HEK293 (cell line): ENCODE measurements around the gene JAZF1.
A peak's percentile ranks its signal among the peaks of the same experiment; 100 is the strongest.

Experiments used
- CTCF ChIA-PET: fragments of 350-600 bp; formaldehyde crosslinking; extraction: SDS; loops from one replicate; lab custom pipeline; 2021; ENCODE audit warnings: antibody characterized with exemption; lab: Yijun Ruan, JAX
- POLR2A ChIA-PET: fragments of 300-600 bp; formaldehyde crosslinking; extraction: SDS; loops from one replicate; lab custom pipeline; 2020; ENCODE audit warnings: antibody characterized with exemption, inconsistent platforms; lab: Yijun Ruan, JAX
- H3K27ac ChIP-seq: fragments of 200-500 bp; sonication (Bioruptor generic); 2 replicates; pipeline ENCODE4 v1.5.1; 2014; ENCODE audit warnings: low read depth, low read length, control low read depth, inconsistent platforms; ENCODE audit errors: extremely low read depth
- H3K36me3 ChIP-seq, 2 experiments: fragments of 200-500 bp in 1 of 2; sonication (Bioruptor generic) in 1 of 2; 1 replicate in 1 of 2; 2 replicates in 1 of 2; pipeline ENCODE4 v1.5.1; 2014 to 2017; ENCODE audit warnings: inconsistent platforms in 2 of 2, low read length in 2 of 2; ENCODE audit not compliant: control insufficient read depth in 2 of 2, insufficient read depth in 1 of 2
- H3K4me1 ChIP-seq: fragments of 200-500 bp; sonication (Bioruptor generic); 2 replicates; pipeline ENCODE4 v1.5.1; 2014; ENCODE audit warnings: mild to moderate bottlenecking, low read length, inconsistent platforms; ENCODE audit not compliant: control insufficient read depth, insufficient read depth
- H3K4me3 ChIP-seq: 2 replicates; pipeline ENCODE4 v1.5.1; 2011; ENCODE audit warnings: low read depth, mild to moderate bottlenecking, control low read depth, low read length, moderate library complexity
- H3K9me3 ChIP-seq: fragments of 200-500 bp; sonication (Bioruptor generic); 2 replicates; pipeline ENCODE4 v1.5.1; 2014; ENCODE audit warnings: low read depth, low read length, inconsistent platforms; ENCODE audit not compliant: control insufficient read depth, insufficient read depth
- BCL6B ChIP-seq: fragments of 450-650 bp; formaldehyde crosslinking; IDR thresholded peaks from 2 replicates; pipeline ENCODE4 v1.5.1; 2017; ENCODE audit warnings: missing biosample characterization, missing genetic modification characterization
- HOXC10 ChIP-seq: sonication (generic); formaldehyde crosslinking; IDR thresholded peaks from 2 replicates; pipeline ENCODE4 v1.8.1; 2023; ENCODE audit warnings: mild to moderate bottlenecking, missing genetic modification reagents
- IKZF3 ChIP-seq: fragments of 450-650 bp; IDR thresholded peaks from 2 replicates; pipeline ENCODE4 v1.5.0; 2018; ENCODE audit warnings: missing biosample characterization, mild to moderate bottlenecking, missing genetic modification characterization, moderate library complexity
- KLF1 ChIP-seq: fragments of 450-650 bp; formaldehyde crosslinking; IDR thresholded peaks from 2 replicates; pipeline ENCODE4 v1.5.1; 2016; ENCODE audit warnings: missing biosample characterization, missing genetic modification characterization
- KLF10 ChIP-seq: fragments of 450-650 bp; IDR thresholded peaks from 2 replicates; pipeline ENCODE4 v1.5.1; 2018; ENCODE audit warnings: missing biosample characterization, mild to moderate bottlenecking, missing genetic modification characterization
- KLF9 ChIP-seq: fragments of 450-650 bp; formaldehyde crosslinking; IDR thresholded peaks from 2 replicates; pipeline ENCODE4 v1.5.1; 2016; ENCODE audit warnings: missing biosample characterization, missing genetic modification characterization, low read depth
- PRDM6 ChIP-seq: fragments of 450-650 bp; formaldehyde crosslinking; IDR thresholded peaks from 2 replicates; pipeline ENCODE4 v1.5.1; 2017; ENCODE audit warnings: missing biosample characterization, missing genetic modification characterization
- ZBTB7A ChIP-seq: fragments of 450-650 bp; formaldehyde crosslinking; IDR thresholded peaks from 2 replicates; pipeline ENCODE4 v1.5.1; 2016; ENCODE audit warnings: low read depth, missing biosample characterization, missing genetic modification characterization
- ZNF112 ChIP-seq: fragments of 450-650 bp; formaldehyde crosslinking; IDR thresholded peaks from 2 replicates; pipeline ENCODE4 v1.5.0; 2017; ENCODE audit warnings: missing biosample characterization, missing genetic modification characterization
- ZNF248 ChIP-seq: fragments of 450-650 bp; formaldehyde crosslinking; IDR thresholded peaks from 2 replicates; pipeline ENCODE4 v1.5.1; 2017; ENCODE audit warnings: missing biosample characterization, missing genetic modification characterization
- ZNF324 ChIP-seq: fragments of 450-650 bp; formaldehyde crosslinking; IDR thresholded peaks from 2 replicates; pipeline ENCODE4 v1.5.1; 2016; ENCODE audit warnings: missing biosample characterization, missing genetic modification characterization
- ZNF416 ChIP-seq: fragments of 450-650 bp; formaldehyde crosslinking; IDR thresholded peaks from 2 replicates; pipeline ENCODE4 v1.5.1; 2016; ENCODE audit warnings: missing biosample characterization, missing genetic modification characterization
- ZNF654 ChIP-seq: fragments of 450-650 bp; formaldehyde crosslinking; IDR thresholded peaks from 2 replicates; pipeline ENCODE4 v1.5.1; 2016; ENCODE audit warnings: low read depth, missing biosample characterization, missing genetic modification characterization
- ZNF776 ChIP-seq: fragments of 450-650 bp; formaldehyde crosslinking; IDR thresholded peaks from 2 replicates; pipeline ENCODE4 v1.5.0; 2017; ENCODE audit warnings: missing biosample characterization, missing genetic modification characterization, borderline replicate concordance
- ZSCAN23 ChIP-seq: fragments of 450-650 bp; formaldehyde crosslinking; IDR thresholded peaks from 2 replicates; pipeline ENCODE4 v1.5.1; 2016; ENCODE audit warnings: missing biosample characterization, missing genetic modification characterization

JAZF1 gene

GRCh38 chr7:27906385-27907091 lies 274.1 kb downstream of the JAZF1 start:
- Histone ChIP-seq H3K9me3 (no peaks in the 10 kb centered on the region), H3K4me3 (no peak overlapping the region), H3K4me1 (no peaks in the 10 kb centered on the region), H3K27ac (no peak overlapping the region), H3K36me3 (no peaks in the 10 kb centered on the region)
- POLR2A ChIA-PET: no interaction called here
- CTCF ChIA-PET: interaction anchor here (0.7 to 1.1 kb wide), 2 partner anchors 14 to 74 kb away, joined by 3 to 8 read pairs; no protein-coding TSS in a partner anchor
- TF ChIP-seq ZNF654 (tag by site-specific recombination) (no peak), PRDM6 (peak; percentile 47)

- H3K4me3 ChIP-seq: no peak overlapping the region
- ChIA-PET POLR2A (no interaction called here), CTCF (interaction anchor here (0.7 kb wide), 1 partner anchor 74 kb away, joined by 3 read pairs; no protein-coding TSS in a partner anchor)
- no peak overlapping the region for H3K27ac ChIP-seq
- H3K4me1 ChIP-seq: no peaks in the 10 kb centered on the region
- no peaks in the 10 kb centered on the region for H3K36me3 ChIP-seq
- H3K9me3 ChIP-seq: no peaks in the 10 kb centered on the region
- TF ChIP-seq ZNF324 (tag by site-specific recombination): no peak
- no peak for TF ChIP-seq IKZF3 (tag by site-specific recombination)
- TF ChIP-seq, all 188 proteins: peak for 0
Observed at GRCh38 chr7:27905951-27906350, 274.6 kb downstream of the JAZF1 start.

DNA sequence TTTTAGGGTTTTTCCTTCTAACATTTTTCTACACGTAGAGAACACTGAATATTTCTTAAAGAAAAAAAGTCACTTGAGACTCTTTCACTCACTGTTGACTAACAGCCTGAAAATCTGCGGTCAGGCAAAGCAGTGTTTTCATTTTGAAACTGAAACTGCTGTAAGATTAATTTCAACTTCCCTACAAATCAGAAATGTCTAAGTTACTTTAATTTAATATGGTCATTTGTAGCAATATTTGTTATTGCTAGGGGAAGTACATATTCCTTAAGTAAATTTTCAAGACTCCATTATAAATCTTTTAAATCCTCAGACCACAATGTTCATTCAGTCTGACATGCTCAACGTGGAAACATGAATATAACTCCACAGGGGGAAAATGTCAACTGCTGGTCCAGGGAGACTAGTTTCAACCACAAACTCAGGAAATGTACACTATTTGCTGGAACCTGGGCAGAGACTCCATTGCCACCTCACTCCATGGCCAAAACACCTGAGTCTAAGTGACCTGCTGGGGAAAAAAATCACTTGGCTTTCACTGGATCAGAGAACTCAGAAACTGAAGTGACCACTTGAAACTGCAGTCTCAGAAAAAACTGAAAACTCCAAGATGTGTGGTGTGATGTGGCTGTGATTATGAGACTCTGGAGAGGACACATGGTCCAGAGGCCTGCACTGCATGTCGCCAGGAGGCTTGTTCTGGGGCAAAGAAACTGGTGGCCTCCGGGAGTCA lies 279.4 kb downstream of the JAZF1 start:
- ChIA-PET CTCF (interaction anchor here (0.6 kb wide), 1 partner anchor 11 kb away, joined by 3 read pairs; no protein-coding TSS in a partner anchor), POLR2A (no interaction called here)
- H3K36me3 ChIP-seq: no peaks in the 10 kb centered on the region
- no peak overlapping the region for H3K27ac ChIP-seq
- H3K4me3 ChIP-seq: no peak overlapping the region
- H3K4me1 ChIP-seq: 0 out of 2 replicates have a peak, but pooled peaks cover 4% of the 10 kb centered on the region
- TF ChIP-seq ZNF112 (no peak), ZSCAN23 (no peak), ZNF776 (tag by site-specific recombination) (no peak), HOXC10 (CRISPR knock-in tag) (no peak), ZNF416 (tag by site-specific recombination) (no peak), ZBTB7A (no peak)
- no peaks in the 10 kb centered on the region for H3K9me3 ChIP-seq

- TF ChIP-seq KLF9: no peak
- no peak for TF ChIP-seq BCL6B
- TF ChIP-seq KLF10 (tag by site-specific recombination): no peak
- no peak for TF ChIP-seq ZNF248
- TF ChIP-seq KLF1 (tag by site-specific recombination): no peak
- TF ChIP-seq, all 188 proteins: peak for 0
- ChIA-PET POLR2A (no interaction called here), CTCF (interaction anchor here (1.2 kb wide), 1 partner anchor 21 kb away, joined by 7 read pairs; no protein-coding TSS in a partner anchor)
- Histone ChIP-seq H3K36me3 (no peaks in the 10 kb centered on the region), H3K27ac (no peak overlapping the region), H3K4me3 (no peak overlapping the region), H3K4me1 (0 out of 2 replicates have a peak, but pooled peaks cover 4% of the 10 kb centered on the region), H3K9me3 (no peaks in the 10 kb centered on the region)
Observed at GRCh38 chr7:27900006-27900405, 280.6 kb downstream of the JAZF1 start.
